ENCODE results near the gene ZCCHC24. TPM values are rescaled to one million over a fixed set of nuclear protein-coding genes. Genes with fewer than 3 reads are reported as not detected.

Gene ZCCHC24
- total and polyA plus RNA-seq, 2 of the 8 experiments (the other 6 are each of a cell fraction or from before 2014, with no cell fraction given): 3.9 to 6.9 TPM

DNA sequence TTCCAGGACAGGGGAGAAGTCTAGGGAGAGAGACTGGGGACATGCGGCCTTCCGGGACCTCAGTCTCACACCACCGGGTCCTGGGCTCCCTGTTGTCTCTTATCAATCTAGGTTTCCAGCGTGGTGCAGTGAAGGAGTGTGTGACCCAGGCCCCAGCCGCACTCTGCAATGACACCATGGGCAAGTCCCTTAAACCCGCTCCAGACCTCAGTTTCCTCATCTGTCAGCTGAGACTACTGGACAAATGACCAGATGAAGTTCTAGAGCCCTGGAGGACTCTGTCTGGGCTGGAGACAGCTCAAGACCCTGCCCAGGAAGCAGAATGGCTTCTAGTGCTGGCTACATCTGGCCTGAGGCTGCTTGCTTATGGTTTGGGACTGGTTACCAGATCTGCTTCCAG is 46.8 kb upstream of the ZCCHC24 start:
- Histone ChIP-seq H3K4me1 (replicated peaks in 1 of 4; ENCODE audit: control insufficient read depth in 3 of 4, insufficient read depth in 4 of 4, low read length in 3 of 4) (peaks cover 0 to 3% (median 0%) of the 10 kb centered on the region in 4 experiments; a peak in 1 of 7 replicates), H2BK120ac (replicated peaks; ENCODE audit: low read depth, low read length) (no peak overlapping the region), H3K18ac (ENCODE audit: extremely low read depth, low read length) (no peak overlapping the region), H4K8ac (ENCODE audit: extremely low read depth, insufficient read depth, low read length) (no peak overlapping the region), H3K4ac (replicated peaks; ENCODE audit: insufficient read length, low read depth, low read length) (no peak overlapping the region), H3K36me3 (ENCODE audit: control insufficient read depth in 2 of 4, insufficient read depth in 4 of 4, low read length in 3 of 4) (no peaks in the 10 kb centered on the region), H3K79me1 (ENCODE audit: low read depth, low read length) (no peaks in the 10 kb centered on the region), H4K91ac (replicated peaks; ENCODE audit: insufficient read length, low read length) (no peak overlapping the region), H4K20me1 (replicated peaks in 1 of 2; ENCODE audit: control insufficient read depth in 1 of 2, insufficient read depth in 2 of 2, low read length in 2 of 2) (no peaks in the 10 kb centered on the region), H2AK5ac (ENCODE audit: low read depth, low read length) (no peak overlapping the region), H2BK5ac (ENCODE audit: low read depth, low read length) (no peak overlapping the region), H2BK15ac (ENCODE audit: low read length) (no peak overlapping the region), H2BK12ac (ENCODE audit: low read depth, low read length) (no peak overlapping the region), H3K23me2 (ENCODE audit: low read depth, low read length) (no peaks in the 10 kb centered on the region), H2AFZ (ENCODE audit: low read length) (no peak overlapping the region), H3K23ac (ENCODE audit: insufficient read length) (no peak overlapping the region), H3K4me3 (ENCODE audit: extremely low read depth in 1 of 4, insufficient read depth in 2 of 4, low read depth in 3 of 4, low read length in 4 of 4) (no peak overlapping the region), H3K27ac (ENCODE audit: low read depth, low read length) (no peak overlapping the region), H3K9me3 (ENCODE audit: insufficient read depth in 2 of 2, low read depth in 1 of 2, low read length in 1 of 2) (0 out of 4 replicates have a peak, but pooled peaks cover 0 to 5% of the 10 kb centered on the region in 2 experiments), H3K79me2 (ENCODE audit: control insufficient read depth in 1 of 2, insufficient read depth in 2 of 2, low read length in 2 of 2) (no peaks in the 10 kb centered on the region), H3K9ac (replicated peaks in 1 of 4; ENCODE audit: extremely low read depth in 1 of 4, low read depth in 3 of 4, low read length in 3 of 4) (no peak overlapping the region), H3K4me2 (ENCODE audit: insufficient read depth in 1 of 2, low read depth in 2 of 2, low read length in 2 of 2) (no peak overlapping the region), H3K14ac (ENCODE audit: insufficient read length) (no peak overlapping the region), H3K56ac (replicated peaks; ENCODE audit: insufficient read length, low read depth, low read length) (no peak overlapping the region), H2BK20ac (ENCODE audit: low read length) (no peak overlapping the region), H3K27me3 (replicated peaks in 1 of 4; ENCODE audit: control insufficient read depth in 3 of 4, extremely low read depth in 1 of 4, insufficient read depth in 3 of 4, low read length in 3 of 4) (peaks cover 0 to 2% (median 0%) of the 10 kb centered on the region in 4 experiments; a peak in 2 of 7 replicates), H4K5ac (ENCODE audit: insufficient read length, low read depth, low read length) (no peak overlapping the region)
- CTCF ChIA-PET (ENCODE audit: partially characterized antibody): interaction anchor here (0.6 to 10.0 kb wide), 7 partner anchors 22 to 626 kb away, joined by 3 to 101 read pairs (median 4); no protein-coding TSS in a partner anchor
- TF ChIP-seq POU5F1 (IDR thresholded peaks at IDR 0.05; ENCODE audit: low read depth, low read length): no peak
- no peak for TF ChIP-seq MAX (IDR thresholded peaks at IDR 0.05)
- no peak for TF ChIP-seq POLR2A (IDR thresholded peaks at IDR 0.05; ENCODE audit: control extremely low read depth in 1 of 2, low read depth in 2 of 2, low read length in 2 of 2)
- no peak for TF ChIP-seq RAD21 (IDR thresholded peaks at IDR 0.05 in 1 of 2, conservative IDR thresholded peaks at IDR 0.05 in 1 of 2; ENCODE audit: low read depth in 2 of 2, low read length in 2 of 2)
- POLR2A ChIA-PET (ENCODE audit: partially characterized antibody): no interaction called here
- DNase-seq (ENCODE audit: low read depth in 1 of 2, low spot score in 2 of 2) (peak in 1 of 2 experiments; percentile 33), FAIRE-seq (no peak)
- WGBS, 2 experiments (ENCODE audit: extremely low coverage in 1 of 2, insufficient coverage in 1 of 2, insufficient read length in 1 of 2, insufficient replicate concordance in 2 of 2, low coverage in 1 of 2, low lambda C conversion rate in 2 of 2, missing lambda C conversion rate in 1 of 2): 85% methylated on average over 6 of the region's 6 CpGs; no CpG with 5 or more reads in 1 of the 2 experiments
